HG02678 (cell line): Measurements from ENCODE around the gene STXBP5.
"Not testable (repeated sequence)": the region's sequence is repeated elsewhere in the genome, so short reads cannot be mapped to it uniquely, and the experiment has no call there.

Source experiments
- ATAC-seq: cut with Tn5 transposase; IDR thresholded peaks from one replicate; pipeline ENCODE4 v1.9.1; 2021; ENCODE audit warnings: mild to moderate bottlenecking, moderate library complexity; ENCODE audit not compliant: unreplicated experiment

STXBP5 gene

DNA sequence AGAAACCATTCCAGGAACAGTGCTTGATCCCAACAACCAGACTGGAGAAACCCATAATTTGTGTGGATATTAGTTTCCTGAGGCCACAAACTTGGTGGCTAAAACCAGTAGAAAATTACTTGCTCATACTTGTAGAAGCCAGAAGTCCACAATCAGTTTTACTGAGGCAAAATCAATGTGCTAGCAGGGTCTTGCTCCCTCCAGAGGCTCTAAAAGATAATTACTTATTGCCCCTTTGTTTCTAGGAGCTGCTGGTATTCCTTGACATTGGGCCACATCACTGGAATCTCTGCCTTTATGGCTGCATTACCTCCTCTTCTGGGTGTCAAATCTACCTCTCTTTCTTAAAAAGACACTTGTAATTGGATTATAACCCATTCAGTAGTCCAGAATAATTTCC lies 162.1 kb downstream of the STXBP5 start:
- ATAC-seq = no peak

DNA sequence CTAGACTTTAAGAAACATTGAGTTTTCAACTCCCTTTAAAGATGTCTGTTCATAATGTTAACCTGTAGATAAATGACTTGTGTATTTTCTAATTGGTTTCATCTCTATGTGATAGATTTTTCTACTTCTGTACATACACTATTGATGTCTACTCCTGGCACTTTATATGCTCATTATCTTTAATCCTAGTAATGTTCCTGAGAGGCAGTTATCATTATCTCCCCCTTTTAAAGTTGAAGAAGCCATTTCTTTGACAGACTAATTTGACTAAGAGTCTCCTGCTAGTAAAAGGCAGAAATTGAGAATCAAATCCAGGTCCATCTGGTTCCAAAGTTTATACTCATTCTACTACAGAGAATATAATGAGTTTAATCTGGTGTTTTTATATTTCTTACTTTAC lies 167.1 kb downstream of the STXBP5 start:
- no peak for ATAC-seq

DNA sequence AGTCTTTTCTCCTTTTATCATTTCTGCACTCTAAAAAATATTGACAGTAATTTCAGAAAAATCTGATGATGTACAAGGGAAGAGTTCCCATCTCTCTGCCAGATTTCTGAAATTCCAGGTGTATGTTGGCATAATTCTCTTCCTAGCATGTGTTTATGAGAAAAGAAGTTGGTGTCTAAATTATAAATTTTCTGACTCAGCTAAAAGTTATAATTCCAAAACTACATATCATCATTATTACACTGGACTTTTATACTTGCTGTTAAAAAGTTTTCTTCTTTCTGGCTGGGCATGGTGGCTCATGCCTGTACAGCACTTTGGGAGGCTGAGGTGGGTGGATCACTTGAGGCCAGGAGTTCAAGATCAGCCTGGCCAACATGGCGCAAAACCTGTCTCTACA lies 168.6 kb downstream of the STXBP5 start:
- ATAC-seq = no peak

DNA sequence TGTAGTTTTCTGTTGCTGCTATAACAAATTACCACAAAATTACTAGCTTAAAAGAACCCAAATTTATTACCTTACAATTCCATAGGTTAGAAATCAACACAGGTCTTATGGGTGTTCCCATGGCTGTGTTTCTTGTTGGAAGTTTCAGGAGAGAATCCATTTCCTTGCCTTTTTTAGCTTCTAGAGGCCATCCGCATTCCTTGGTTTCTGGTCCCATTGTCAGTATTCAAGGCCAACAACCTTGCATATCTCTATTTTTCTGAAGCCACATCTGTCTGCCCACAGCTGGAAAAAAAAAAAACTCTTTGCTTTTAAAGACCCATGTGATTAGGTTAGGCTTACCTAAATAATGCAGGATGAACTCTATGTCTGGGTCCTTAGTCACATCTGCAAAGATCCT lies 174.6 kb downstream of the STXBP5 start:
- no peak for ATAC-seq

DNA sequence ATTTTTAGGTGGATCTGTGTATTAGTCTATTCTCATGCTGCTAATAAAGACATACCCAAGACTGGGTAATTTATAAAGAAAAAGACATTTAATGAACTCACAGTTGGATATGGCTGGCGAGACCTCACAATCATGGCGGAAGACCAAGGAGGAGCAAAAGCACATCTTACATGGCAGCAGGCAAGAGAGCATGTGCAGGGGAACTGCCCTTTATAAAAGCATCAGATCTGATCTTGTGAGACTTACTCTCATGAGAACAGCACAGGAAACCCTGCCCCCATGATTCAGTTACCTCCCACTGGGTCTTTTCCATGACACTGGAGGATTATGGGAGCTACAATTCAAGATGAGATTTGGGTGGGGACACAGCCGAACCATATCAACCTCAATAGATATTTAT lies 176.6 kb downstream of the STXBP5 start:
- ATAC-seq = not testable (repeated sequence)

DNA sequence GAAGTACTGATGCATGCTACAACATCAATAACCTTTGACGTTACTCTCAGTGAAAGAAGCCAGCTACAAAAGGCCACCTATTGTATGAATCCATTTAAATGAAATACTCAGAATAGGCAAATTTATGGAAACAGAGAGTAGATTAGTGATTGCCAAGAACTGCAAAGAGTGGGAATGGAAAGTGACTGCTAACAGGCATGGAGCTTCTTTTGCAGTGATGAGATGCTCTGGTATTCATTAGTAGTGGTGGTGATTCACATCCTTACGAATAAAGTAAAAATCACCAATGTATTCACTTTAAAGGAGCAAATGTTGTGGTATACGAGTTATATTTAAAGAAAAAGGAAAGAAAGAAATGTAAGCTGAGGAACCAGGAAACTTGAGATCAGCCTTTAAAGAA lies 177.5 kb downstream of the STXBP5 start:
- no peak for ATAC-seq

DNA sequence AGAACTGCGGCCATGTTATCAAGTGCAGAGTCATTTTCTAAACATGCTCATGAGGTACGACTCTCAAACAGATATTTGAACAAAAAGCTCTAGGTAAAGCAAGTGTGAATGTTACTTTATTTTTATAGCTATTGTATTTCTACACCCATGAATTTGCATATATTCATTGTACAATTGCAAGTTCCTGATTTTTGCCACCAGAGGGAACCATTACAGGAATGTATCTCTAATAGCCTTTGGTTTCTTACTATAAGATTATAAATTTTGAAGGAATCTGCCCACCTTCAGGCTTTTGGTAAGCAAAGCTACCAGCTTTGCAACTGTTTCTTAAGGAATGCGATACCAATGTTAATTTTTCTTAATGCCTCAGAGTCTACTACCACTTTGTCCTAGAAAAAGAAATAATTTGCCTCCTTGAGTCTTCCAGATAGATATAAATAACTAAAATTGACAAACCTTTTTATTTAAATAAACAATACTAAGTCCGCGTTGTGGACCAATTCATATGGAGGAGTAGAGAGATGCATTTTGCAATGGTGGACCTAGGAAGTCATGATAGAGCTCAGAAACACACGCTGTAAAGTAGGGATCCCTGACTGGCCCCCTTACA lies 178.8 kb downstream of the STXBP5 start:
- ATAC-seq = no peak

DNA sequence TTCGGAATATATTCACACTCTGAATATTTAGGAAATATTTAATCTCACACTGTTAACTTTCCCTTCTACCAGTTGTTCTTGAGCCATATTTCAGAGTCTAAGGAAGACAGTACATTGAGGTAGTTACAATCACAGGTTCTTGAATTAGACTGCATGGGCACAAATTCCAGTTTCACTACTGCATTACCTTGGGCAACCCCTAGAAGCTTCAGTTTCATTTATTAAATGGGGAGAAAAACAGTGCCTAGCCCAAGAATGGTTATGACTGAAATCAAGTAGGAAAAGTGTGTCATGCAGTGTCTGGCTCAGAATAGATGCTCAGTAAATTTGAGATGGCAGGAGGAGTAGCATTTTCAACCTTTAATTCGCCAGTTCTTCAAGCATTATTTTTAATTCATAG lies 179.8 kb downstream of the STXBP5 start:
- no peak for ATAC-seq

DNA sequence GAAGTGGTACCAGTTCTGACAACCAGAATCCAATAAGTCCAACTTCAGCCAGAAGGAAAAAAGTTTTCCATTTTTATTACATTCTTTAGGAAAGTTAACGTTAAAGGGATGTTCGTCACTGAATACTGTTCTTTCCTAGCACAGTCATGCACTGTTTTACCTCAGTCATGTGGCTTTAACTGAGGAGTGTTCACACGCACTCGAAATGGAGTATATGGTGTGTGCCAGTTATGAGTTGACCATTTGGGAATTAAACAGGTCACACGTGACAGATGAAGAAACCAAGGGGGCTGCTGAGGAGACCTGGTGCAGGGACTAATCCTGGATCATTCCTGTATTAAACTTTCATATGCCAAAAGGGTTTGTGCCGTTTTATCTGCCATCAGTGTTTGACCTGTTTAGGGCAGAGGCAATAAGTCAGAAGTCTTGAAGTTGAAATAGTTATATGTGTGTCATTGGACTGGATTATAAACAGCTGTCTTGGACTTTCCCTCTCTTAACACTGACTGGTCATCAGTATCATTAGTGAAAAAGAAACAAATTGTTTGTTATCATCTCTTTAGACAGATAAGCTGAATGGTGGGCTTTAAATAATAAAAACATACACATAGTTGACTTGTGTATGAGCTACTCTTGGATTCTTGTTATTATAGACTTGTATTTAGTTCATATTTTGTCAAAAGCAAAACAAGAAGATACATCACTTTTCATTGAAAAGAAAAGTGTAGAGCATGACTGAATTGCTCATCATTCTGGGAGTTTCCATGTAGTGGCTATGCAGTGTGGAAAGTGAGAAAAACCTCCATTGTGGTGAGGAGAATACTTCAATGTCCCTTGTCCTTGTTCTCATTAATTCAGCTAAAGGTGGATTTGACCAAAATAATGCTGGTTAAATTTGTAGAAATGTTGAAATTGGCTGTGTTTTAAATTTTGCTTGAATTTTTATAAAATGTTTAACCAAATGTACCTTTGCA lies 180.8 kb downstream of the STXBP5 start:
- peak; percentile 63 for ATAC-seq

DNA sequence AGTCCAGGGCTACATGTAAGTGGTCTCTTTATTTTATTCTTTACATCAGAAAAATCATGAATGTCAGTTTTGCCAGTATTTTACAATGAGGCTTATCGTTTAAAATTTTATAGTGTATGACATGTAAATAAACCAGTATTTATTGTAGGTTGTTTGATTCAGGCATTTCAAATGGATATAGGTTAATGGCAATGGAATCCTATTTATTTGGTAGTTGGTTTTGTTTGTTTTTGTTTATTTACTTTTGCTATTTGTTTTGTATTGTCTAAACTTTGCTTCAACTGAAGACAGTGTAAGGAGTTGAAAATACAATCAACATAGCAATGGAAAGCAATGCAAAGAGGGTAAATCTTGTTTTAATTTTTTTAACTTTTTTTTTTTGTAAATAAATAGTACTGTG lies 185.2 kb downstream of the STXBP5 start:
- no peak for ATAC-seq

DNA sequence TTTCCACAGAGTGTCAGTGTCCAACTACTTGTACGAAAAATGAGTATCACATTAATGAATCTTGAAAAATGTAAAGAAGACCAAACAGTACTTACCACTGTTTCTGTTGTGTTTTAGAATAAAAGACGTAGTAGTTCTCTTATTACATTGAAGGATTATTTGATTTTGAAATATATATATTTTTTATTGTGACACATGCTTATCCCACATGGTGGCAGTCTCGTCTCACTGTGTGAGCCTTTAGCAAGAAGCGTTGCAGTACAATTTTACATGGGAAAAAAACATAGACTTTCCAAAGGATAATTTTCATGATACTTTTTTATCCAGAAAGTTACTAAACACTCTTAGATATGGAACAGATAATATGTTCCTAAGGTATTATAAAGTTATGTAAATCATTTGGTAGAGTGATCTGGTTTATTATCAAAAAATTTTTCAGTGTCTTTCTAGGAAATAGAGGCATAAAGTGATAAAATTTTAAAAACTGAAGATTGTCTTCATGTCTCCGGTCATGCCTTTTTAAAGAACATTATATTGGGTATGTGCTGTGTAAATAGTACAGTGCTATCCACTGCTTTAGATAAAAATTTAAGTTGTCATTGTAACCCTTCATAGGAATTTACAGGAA lies 186.8 kb downstream of the STXBP5 start:
- ATAC-seq = no peak

DNA sequence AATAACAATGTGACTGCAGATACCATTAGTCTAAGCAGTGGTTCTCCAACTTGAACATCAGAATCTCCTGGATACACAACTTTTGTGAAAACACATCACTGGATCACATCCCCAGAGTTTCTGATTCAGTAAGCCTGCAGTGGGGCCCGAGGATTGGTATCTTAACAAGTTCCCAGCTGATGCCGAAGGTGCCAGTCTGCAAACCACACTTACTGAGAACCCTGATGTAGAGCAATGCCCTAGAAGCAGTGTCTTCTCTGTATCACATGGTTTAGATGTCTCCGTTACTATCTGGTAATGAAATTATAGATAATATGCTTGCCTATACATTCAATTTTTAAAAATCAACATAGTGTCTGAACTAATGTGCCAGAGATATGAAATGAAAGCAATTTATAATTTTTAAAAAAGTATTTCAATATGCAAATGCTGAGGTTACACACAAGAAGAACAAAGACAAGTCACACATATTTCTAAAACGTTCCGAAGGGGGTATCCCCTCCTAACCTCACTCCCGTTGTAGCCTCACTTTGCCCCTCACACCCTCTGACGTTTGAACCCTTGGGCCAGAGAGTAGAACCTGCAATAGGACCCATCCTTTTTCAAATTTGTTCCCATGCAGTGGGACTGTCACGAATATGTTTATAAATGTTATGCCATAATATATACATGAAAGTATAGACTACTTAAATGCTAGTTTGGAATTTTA lies 188.9 kb downstream of the STXBP5 start:
- peak; percentile 63 for ATAC-seq

DNA sequence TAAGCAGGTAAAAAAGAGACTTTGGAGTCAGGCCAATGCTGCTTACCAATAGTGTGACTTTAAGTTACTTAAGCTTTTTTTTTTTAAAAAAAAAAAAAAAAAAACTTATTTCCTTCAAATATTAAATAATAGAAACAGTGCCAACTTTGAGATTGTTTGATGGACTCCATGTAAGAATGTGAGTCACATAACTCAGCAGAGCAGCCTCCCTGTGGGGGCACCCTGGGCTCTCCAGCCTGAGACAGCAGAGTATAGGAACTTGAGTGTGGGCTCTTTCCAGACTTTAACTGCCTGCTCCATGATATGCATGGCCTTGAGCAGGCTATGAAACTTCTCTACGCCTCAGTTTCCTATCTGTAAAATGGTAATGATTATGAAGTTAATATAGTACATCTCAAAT lies 190.9 kb downstream of the STXBP5 start:
- no peak for ATAC-seq

DNA sequence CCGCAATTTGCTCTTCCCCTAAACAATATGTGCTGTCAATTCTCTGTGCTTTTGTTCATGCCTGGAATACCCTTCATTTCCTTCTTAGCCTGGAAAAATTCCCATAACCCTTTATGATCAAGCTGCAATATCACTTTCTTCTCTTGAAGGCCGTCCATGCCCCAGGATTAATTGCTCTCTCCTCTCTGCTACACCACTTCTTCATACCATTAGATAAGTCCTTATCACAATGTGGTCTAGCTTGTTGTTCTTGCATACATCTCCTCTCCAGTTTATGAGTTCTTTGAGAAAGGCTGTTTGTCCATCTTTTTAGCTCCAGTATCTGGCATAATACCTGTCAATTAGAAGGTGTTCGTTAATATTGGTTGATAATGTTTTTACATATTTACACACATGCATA lies 193.1 kb downstream of the STXBP5 start:
- no peak for ATAC-seq

DNA sequence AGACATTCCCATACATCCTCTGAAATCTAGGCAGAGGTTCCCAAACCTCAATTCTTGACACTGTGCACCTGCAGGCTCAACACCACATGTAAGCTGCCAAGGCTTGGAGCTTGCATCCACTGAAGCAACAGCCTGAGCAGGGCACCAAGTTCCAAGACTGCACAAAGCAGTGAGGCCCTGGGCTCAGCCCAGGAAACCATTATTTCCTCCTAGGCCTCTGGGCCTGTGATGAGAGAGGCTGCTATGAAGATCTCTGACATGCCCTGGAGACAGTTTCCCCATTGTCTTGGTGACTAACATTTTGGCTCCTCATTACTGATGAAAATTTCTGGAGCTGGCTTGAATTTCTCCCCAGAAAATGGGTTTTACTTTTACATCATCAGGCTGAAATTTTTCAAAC lies 196.8 kb downstream of the STXBP5 start:
- no peak for ATAC-seq

DNA sequence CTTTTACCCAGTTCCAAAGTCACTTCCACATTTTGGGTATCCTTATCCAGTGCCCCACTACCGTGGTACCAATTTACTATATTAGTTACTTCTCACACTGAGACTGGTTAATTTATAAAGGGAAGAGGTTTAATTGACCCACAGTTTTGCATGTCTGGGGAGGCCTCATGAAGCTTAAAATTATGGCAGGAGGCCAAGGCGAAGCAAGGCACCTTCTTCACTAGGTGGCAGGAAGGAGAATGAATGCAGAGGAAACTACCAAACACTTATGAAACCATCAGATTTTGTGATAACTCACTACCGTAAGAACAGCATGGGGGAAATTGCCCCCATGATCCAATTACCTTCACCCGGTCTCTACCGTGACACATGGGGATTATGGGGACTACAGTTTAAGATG lies 197.6 kb downstream of the STXBP5 start:
- no peak for ATAC-seq

DNA sequence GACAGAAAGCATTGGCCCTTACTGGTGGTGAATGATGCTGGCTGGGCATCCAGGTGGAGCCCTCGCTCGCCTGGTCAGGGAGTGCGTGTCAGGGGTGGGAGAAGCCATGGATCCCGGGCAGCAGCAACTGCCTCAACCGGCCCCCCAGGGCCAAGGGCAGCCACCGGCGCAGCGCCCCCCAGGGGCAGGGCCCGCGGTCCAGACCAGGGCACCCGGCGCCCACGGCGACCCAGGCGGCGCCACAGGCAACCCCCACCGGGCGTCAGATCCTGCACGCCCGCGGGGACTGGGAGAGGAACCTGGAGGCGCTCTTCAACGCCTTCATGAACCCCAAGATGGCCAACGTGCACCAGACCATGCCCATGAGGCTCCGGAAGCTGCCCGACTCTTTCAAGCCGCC lies 202.6 kb downstream of the STXBP5 start:
- no peak for ATAC-seq

DNA sequence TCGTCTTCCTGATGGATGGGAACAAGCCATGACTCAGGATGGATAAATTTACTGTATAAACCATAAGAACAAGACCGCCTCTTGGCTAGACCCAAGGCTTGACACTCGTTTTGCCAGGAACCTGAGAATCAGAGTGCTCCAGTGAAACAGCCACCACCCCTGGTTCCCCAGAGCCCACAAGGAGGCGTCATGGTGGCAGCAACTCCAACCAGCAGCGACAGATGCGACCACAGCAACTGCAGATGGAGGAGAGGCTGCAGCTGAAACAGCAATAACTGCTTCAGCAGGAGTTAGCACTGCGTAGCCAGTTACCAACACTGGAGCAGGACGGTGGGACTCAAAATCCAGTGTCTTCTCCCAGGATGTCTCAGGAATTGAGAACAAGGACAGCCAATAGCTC lies 203.4 kb downstream of the STXBP5 start:
- no peak for ATAC-seq

DNA sequence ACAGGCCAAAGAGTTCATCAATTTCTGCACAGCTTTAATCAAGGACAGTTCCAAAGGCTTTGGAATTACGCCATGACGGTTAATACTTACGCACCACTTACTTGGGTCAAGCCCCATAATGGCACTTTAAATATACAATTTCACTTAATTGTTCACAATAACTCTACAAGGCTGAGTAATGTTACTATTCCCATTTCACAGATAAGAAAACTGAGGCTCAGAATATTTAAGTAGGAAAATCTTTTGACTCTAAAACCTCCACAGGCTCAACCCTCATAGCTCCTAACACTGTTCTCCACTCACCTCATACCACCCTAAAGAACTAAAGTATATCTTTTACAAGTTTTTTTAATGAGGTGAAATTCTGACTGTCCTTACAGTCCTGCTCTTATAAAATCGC lies 212.4 kb downstream of the STXBP5 start:
- no peak for ATAC-seq

DNA sequence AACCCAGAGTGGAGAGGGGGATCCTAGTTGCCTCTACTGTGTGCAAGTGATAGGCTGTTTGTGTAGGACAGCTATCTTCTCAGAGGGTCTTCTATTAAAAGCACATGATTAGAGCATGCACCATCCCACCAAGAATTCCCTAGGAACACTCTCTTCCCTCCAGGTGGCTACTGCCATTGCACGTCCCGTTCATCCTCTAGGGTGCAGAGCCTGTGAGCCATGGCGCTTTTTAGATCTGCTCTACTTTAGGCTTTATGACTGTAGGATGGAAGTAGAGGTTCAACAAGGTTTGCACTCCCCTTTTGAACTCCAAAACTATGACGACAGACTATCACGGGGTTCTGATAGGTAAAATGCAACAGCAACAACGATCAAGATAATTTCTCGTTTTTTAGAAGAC lies 213.7 kb downstream of the STXBP5 start:
- ATAC-seq = no peak

DNA sequence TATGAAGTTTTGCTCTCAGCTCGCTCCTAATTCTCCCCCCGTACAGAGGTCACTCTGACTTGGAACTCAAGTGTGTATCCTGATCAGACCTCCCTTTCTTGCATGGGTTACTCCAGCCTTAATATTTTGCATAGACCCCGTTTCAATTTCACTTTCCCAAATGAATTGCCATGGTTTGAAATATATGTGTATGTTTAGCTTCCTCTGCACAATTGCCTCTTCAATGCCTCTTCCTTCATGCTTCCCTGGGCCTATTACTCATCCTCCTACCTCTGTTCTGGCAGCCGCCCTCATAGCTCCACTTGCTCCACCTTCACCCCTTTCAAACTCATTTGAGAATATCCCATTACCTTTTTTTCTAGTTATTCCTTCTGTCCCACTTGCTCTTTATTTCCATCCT lies 214.3 kb downstream of the STXBP5 start:
- no peak for ATAC-seq
